ENCODE measurements around the gene HK1. TPM values are rescaled to one million over a fixed set of nuclear protein-coding genes. Genes with fewer than 3 reads are reported as not detected.

The HK1 gene
- total and polyA plus RNA-seq, 11 donors = 83.0 to 310 (median 227) TPM

DNA sequence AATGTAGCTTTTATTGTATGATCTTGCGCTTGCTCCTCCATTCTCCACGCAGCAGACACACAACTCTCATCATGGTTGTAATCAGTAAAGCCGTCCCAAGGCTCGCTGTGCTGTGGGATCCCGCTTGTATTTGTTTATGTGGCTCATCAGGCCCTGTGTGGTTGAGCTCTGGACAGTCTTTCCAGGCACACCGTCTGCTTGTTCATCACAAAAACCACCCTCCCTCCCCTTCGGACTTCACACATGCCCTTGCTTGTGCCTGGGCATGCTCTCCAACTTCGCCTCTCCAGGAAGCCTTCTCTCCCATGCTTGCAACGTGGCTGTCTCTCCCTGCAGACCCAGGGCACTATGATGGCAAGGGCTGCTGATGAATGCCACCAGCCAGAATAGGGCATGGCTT lies 62.4 kb downstream of the HK1 start:
- TF ChIP-seq POLR2A (IDR thresholded peaks at IDR 0.05) = no peak
- TF ChIP-seq, protein P1, sequence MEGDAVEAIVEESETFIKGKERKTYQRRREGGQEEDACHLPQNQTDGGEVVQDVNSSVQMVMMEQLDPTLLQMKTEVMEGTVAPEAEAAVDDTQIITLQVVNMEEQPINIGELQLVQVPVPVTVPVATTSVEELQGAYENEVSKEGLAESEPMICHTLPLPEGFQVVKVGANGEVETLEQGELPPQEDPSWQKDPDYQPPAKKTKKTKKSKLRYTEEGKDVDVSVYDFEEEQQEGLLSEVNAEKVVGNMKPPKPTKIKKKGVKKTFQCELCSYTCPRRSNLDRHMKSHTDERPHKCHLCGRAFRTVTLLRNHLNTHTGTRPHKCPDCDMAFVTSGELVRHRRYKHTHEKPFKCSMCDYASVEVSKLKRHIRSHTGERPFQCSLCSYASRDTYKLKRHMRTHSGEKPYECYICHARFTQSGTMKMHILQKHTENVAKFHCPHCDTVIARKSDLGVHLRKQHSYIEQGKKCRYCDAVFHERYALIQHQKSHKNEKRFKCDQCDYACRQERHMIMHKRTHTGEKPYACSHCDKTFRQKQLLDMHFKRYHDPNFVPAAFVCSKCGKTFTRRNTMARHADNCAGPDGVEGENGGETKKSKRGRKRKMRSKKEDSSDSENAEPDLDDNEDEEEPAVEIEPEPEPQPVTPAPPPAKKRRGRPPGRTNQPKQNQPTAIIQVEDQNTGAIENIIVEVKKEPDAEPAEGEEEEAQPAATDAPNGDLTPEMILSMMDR (IDR thresholded peaks at IDR 0.05) = no peak
- Histone ChIP-seq H3K9me3 (no peaks in the 10 kb centered on the region), H3K4me3 (no peak overlapping the region), H3K4me1 (peaks cover 22 to 90% (median 64%) of the 10 kb centered on the region in 12 donors), H3K36me3 (peaks cover 0 to 21% (median 14%) of the 10 kb centered on the region in 9 donors), H3K27me3 (no peaks in the 10 kb centered on the region), H3K27ac (no peak overlapping the region)
- 81 to 86% (median 82%) methylated on average over 9 of the region's 9 CpGs for WGBS, 4 donors
- no peak for DNase-seq
- intact Hi-C loops (cut with DNase I) = no loop called here
- ATAC-seq = peak in 1 of 4 donors; percentile 2

DNA sequence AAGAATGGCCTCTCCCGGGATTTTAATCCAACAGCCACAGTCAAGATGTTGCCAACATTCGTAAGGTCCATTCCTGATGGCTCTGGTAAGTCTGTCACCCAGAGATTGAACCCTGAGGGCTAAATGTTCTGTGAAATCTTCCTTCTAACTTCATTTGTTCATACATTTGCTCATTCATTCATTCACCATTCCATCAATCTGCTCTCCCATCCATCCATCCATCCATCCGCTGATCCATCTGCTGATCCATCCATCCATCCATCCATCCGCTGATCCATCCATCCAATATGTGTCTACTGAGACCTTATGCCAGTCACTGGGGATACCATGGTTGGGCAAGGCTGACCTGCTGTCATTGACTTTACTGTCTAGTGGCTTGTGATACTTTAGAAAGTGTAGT lies 65.6 kb downstream of the HK1 start:
- ATAC-seq = no peak
- Histone ChIP-seq H3K9me3 (no peaks in the 10 kb centered on the region), H3K4me1 (peaks cover 14 to 81% (median 61%) of the 10 kb centered on the region in 12 donors), H3K4me3 (no peak overlapping the region), H3K27ac (no peak overlapping the region), H3K36me3 (peaks cover 0 to 32% (median 15%) of the 10 kb centered on the region in 9 donors), H3K27me3 (no peaks in the 10 kb centered on the region)
- 88 to 94% (median 91%) methylated on average over 4 of the region's 4 CpGs for WGBS, 4 donors
- no peak for DNase-seq
- TF ChIP-seq, protein P1 (IDR thresholded peaks at IDR 0.05) = no peak
- no peak for TF ChIP-seq POLR2A (IDR thresholded peaks at IDR 0.05)
- intact Hi-C loops (cut with DNase I) = no loop called here

DNA sequence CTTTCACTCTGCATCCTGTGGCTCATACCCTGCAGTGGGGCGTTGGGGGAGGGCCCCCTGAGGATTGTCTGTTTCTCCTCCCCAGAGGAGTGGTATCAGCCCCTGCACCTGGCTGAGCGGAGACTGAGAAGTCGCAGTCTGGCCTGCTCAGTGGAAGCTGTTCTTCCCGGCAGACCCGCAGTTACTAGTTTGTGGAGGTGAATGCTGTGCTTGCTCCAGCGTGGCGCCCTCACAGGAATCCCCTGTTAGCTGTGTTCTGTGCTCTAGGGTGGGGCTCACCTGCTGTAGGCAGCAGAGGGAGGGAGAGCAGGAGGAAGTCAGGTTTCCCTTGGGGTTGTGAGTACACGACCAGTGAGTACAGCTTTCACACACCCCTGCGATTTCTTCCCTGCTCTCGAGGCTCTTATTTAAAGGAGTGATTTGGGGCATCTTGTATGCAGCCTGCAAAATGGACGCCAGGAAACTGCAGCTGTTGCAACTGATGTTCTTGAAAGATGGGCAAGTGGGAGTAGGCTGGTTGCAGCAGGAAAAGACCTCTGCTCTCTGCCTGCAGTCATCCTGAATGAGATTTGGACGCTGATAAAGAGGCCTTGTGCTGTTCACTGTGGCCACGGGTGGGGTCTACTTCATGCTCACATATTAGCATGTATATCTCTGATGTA lies 66.4 kb downstream of the HK1 start:
- Histone ChIP-seq H3K9me3 (no peaks in the 10 kb centered on the region), H3K27me3 (no peaks in the 10 kb centered on the region), H3K36me3 (peaks cover 0 to 32% (median 17%) of the 10 kb centered on the region in 9 donors), H3K4me1 (peaks cover 14 to 81% (median 59%) of the 10 kb centered on the region in 12 donors), H3K27ac (peak overlapping the region in 8 of 12 donors; percentile 12 to 84 (median 52)), H3K4me3 (no peak overlapping the region)
- WGBS, 4 donors = 45 to 61% (median 54%) methylated on average over 13 of the region's 13 CpGs
- ATAC-seq (peak in 2 of 4 donors; percentile 3 to 5), DNase-seq (no peak)
- no peak for TF ChIP-seq POLR2A (IDR thresholded peaks at IDR 0.05)
- TF ChIP-seq, protein P1 (IDR thresholded peaks at IDR 0.05) = no peak
- intact Hi-C loops (cut with DNase I) = no loop called here

DNA sequence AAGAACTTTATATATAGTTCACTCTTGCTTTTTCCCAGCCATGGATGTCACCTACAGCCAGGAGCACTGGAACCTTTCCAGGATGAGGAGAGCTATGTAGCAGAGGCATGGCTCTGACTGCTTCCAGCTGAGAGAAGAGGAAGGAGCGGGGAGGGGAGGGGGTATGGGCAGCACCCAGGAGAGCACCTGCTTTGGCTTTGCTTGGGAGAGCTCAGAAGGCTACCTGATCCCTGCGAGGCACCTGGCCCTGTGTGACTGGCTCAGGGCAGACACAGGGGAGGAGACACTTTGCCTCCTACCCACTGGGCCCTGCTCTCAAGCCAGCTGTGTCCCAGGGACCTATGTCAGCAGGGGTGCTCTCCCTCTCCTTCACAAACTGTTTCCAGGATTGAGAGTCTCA lies 67.1 kb downstream of the HK1 start:
- DNase-seq (peak in 3 of 5 donors; percentile 61 to 63 (median 63)), ATAC-seq (peak; percentile 77 to 85 (median 81))
- 53 to 60% (median 57%) methylated on average over 1 to 2 of the region's 2 CpGs for WGBS, 4 donors
- Histone ChIP-seq H3K27me3 (no peaks in the 10 kb centered on the region), H3K27ac (peak overlapping the region in 11 of 12 donors; percentile 12 to 84 (median 45)), H3K9me3 (no peaks in the 10 kb centered on the region), H3K4me1 (peaks cover 14 to 78% (median 53%) of the 10 kb centered on the region in 12 donors), H3K36me3 (peaks cover 0 to 39% (median 19%) of the 10 kb centered on the region in 9 donors), H3K4me3 (no peak overlapping the region)
- TF ChIP-seq, protein P1 (IDR thresholded peaks at IDR 0.05) = no peak
- intact Hi-C loops (cut with DNase I) = no loop called here
